ENCODE measurements around the gene RIN2.

RIN2 gene

GRCh38 chr20:19756761-19757486 lies 1.1 kb upstream of the RIN2 start:
- no peak for DNase-seq (ENCODE audit: insufficient read length, low spot score)
- no peak for FAIRE-seq

GRCh38 chr20:19757487-19758132 lies 448 bp upstream of the RIN2 start:
- no peak for TF ChIP-seq CTCF (IDR thresholded peaks at IDR 0.05; ENCODE audit: insufficient read depth, missing control alignments)
- FAIRE-seq: no peak

More at GRCh38 chr20:19756761-19757486, 1.1 kb upstream of the RIN2 start:
- no peak for TF ChIP-seq CTCF (IDR thresholded peaks at IDR 0.05; ENCODE audit: insufficient read depth, missing control alignments)

GRCh38 chr20:19758501-19759331 lies 658 bp downstream of the RIN2 start:
- no peak for TF ChIP-seq CTCF (IDR thresholded peaks at IDR 0.05; ENCODE audit: insufficient read depth, missing control alignments)
- DNase-seq (ENCODE audit: insufficient read length, low spot score): no peak
- no peak for FAIRE-seq

More at GRCh38 chr20:19757487-19758132, 448 bp upstream of the RIN2 start:
- DNase-seq (ENCODE audit: insufficient read length, low spot score): no peak

GRCh38 chr20:19760371-19760721 lies 2.3 kb downstream of the RIN2 start:
- TF ChIP-seq CTCF (IDR thresholded peaks at IDR 0.05; ENCODE audit: insufficient read depth, missing control alignments): no peak
- DNase-seq (ENCODE audit: insufficient read length, low spot score) (no peak), FAIRE-seq (no peak)

- DNase-seq (ENCODE audit: insufficient read length, low spot score): no peak
- no peak for TF ChIP-seq CTCF (IDR thresholded peaks at IDR 0.05; ENCODE audit: insufficient read depth, missing control alignments)
- no peak for FAIRE-seq
Measured at GRCh38 chr20:19761326-19761725, 3.3 kb downstream of the RIN2 start.

GRCh38 chr20:19761841-19762240 lies 3.8 kb downstream of the RIN2 start:
- FAIRE-seq: no peak
- no peak for DNase-seq (ENCODE audit: insufficient read length, low spot score)
- TF ChIP-seq CTCF (IDR thresholded peaks at IDR 0.05; ENCODE audit: insufficient read depth, missing control alignments): no peak

All from D721Med (cell line).